Measurements from ENCODE around the gene ZDHHC11. TPM values are rescaled to one million over a fixed set of nuclear protein-coding genes. Genes with fewer than 3 reads are reported as not detected.
"Not testable (repeated sequence)": the region's sequence is repeated elsewhere in the genome, so short reads cannot be mapped to it uniquely, and the experiment has no call there.

The ZDHHC11 gene
- total and polyA plus RNA-seq, 2 of the 4 experiments (the other 2 are of a cell fraction) = 0.36 to 1.6 TPM

- H3K18ac ChIP-seq (ENCODE audit: low read depth, low read length); dilution Hi-C loops (cut with HindIII; ENCODE audit: low sequenced_read_pairs, unreplicated experiment); H2BK20ac ChIP-seq (ENCODE audit: low read depth, low read length); H3K4ac ChIP-seq (ENCODE audit: low read depth, low read length); H2BK15ac ChIP-seq (ENCODE audit: low read depth, low read length); H3K27me3 ChIP-seq (ENCODE audit: control insufficient read depth, insufficient read depth, low read length); H4K91ac ChIP-seq (ENCODE audit: insufficient read depth, low read depth, low read length); H3K9me1 ChIP-seq (ENCODE audit: insufficient read depth, low read length); H3K23ac ChIP-seq (ENCODE audit: low read depth, low read length); H3K9ac ChIP-seq (ENCODE audit: low read depth, low read length); H2AFZ ChIP-seq (replicated peaks; ENCODE audit: low read length, poor library complexity); in situ Hi-C loops (cut with MboI; ENCODE audit: low sequenced_read_pairs); CTCF ChIA-PET; H4K8ac ChIP-seq (ENCODE audit: low read depth in 2 of 2, low read length in 2 of 2); H2AK9ac ChIP-seq (replicated peaks; ENCODE audit: low read depth, low read length, poor library complexity); POLR2A ChIA-PET (ENCODE audit: unreplicated experiment); H2AK5ac ChIP-seq (ENCODE audit: low read depth, low read length); H2BK120ac ChIP-seq (ENCODE audit: low read depth, low read length); H4K5ac ChIP-seq (ENCODE audit: low read depth, low read length); H3K27ac ChIP-seq (ENCODE audit: insufficient read depth, low read length); H3K36me3 ChIP-seq (ENCODE audit: control insufficient read depth, insufficient read depth, low read length); H2BK5ac ChIP-seq (ENCODE audit: low read depth, low read length, poor library complexity, severe bottlenecking); BruUV-seq (replicated peaks); H3K4me3 ChIP-seq (ENCODE audit: insufficient read depth, low read depth, low read length); H3K14ac ChIP-seq (replicated peaks; ENCODE audit: low read depth, low read length); DNase-seq; ATAC-seq (ENCODE audit: low read depth); H3K9me3 ChIP-seq (ENCODE audit: control insufficient read depth, insufficient read depth, low read length); H3K4me2 ChIP-seq (ENCODE audit: low read depth, low read length); H3K56ac ChIP-seq (ENCODE audit: extremely low read depth, insufficient read depth, low read length); H4K20me1 ChIP-seq (ENCODE audit: insufficient read depth, low read length); intact Hi-C loops (cut with micrococcal nuclease); H3K4me1 ChIP-seq (ENCODE audit: control insufficient read depth, insufficient read depth, low read length); H3K79me1 ChIP-seq (ENCODE audit: low read depth in 1 of 2, low read length in 2 of 2): not testable (repeated sequence)
- WGBS, 2 experiments (ENCODE audit: extremely low coverage in 2 of 2, insufficient read length in 1 of 2) = 80% methylated on average over 8 of the region's 22 CpGs; no CpG with 5 or more reads in 1 of the 2 experiments
Measured at GRCh38 chr5:843926-844325, 6.9 kb downstream of the ZDHHC11 start.

DNA sequence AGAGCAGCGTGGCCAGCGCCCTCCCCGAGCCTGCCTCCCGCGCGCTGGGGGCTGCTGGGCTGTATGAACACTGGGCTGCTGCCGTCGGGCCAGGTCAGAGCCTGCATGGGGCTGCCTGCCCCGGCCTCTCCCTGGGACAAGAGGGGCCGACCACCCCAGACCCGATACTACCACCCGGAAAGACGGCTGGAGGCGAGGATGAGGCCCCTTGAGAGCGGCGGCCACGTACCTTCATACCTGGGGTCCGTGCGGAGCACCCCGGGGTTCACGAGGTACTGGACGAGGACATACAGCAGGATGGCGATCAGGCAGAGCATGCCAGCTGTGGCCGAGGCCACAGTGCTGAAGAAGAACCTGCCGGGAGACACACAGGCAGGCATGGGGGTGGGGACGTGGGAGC, 7.4 kb downstream of the ZDHHC11 start:
- H2BK5ac ChIP-seq (ENCODE audit: low read depth, low read length, poor library complexity, severe bottlenecking); H3K4me2 ChIP-seq (ENCODE audit: low read depth, low read length); H2AFZ ChIP-seq (replicated peaks; ENCODE audit: low read length, poor library complexity); dilution Hi-C loops (cut with HindIII; ENCODE audit: low sequenced_read_pairs, unreplicated experiment); H2BK15ac ChIP-seq (ENCODE audit: low read depth, low read length); intact Hi-C loops (cut with micrococcal nuclease); ATAC-seq (ENCODE audit: low read depth); H2AK9ac ChIP-seq (replicated peaks; ENCODE audit: low read depth, low read length, poor library complexity); POLR2A ChIA-PET (ENCODE audit: unreplicated experiment); H3K4ac ChIP-seq (ENCODE audit: low read depth, low read length); BruUV-seq (replicated peaks); H3K36me3 ChIP-seq (ENCODE audit: control insufficient read depth, insufficient read depth, low read length); H4K91ac ChIP-seq (ENCODE audit: insufficient read depth, low read depth, low read length); H4K8ac ChIP-seq (ENCODE audit: low read depth in 2 of 2, low read length in 2 of 2); H4K5ac ChIP-seq (ENCODE audit: low read depth, low read length); H3K4me1 ChIP-seq (ENCODE audit: control insufficient read depth, insufficient read depth, low read length); H3K23ac ChIP-seq (ENCODE audit: low read depth, low read length); H2AK5ac ChIP-seq (ENCODE audit: low read depth, low read length); DNase-seq; H3K27ac ChIP-seq (ENCODE audit: insufficient read depth, low read length); H3K79me1 ChIP-seq (ENCODE audit: low read depth in 1 of 2, low read length in 2 of 2); H3K4me3 ChIP-seq (ENCODE audit: insufficient read depth, low read depth, low read length); H3K14ac ChIP-seq (replicated peaks; ENCODE audit: low read depth, low read length); H3K27me3 ChIP-seq (ENCODE audit: control insufficient read depth, insufficient read depth, low read length); H2BK20ac ChIP-seq (ENCODE audit: low read depth, low read length); H4K20me1 ChIP-seq (ENCODE audit: insufficient read depth, low read length); in situ Hi-C loops (cut with MboI; ENCODE audit: low sequenced_read_pairs); H3K56ac ChIP-seq (ENCODE audit: extremely low read depth, insufficient read depth, low read length); H3K18ac ChIP-seq (ENCODE audit: low read depth, low read length); CTCF ChIA-PET; H3K9me1 ChIP-seq (ENCODE audit: insufficient read depth, low read length); H3K9ac ChIP-seq (ENCODE audit: low read depth, low read length); H3K9me3 ChIP-seq (ENCODE audit: control insufficient read depth, insufficient read depth, low read length); H2BK120ac ChIP-seq (ENCODE audit: low read depth, low read length): not testable (repeated sequence)
- no CpG with 5 or more reads among the region's 26 CpGs for WGBS, 2 experiments (ENCODE audit: extremely low coverage in 2 of 2, insufficient read length in 1 of 2)
